Stimulated activated CD8-positive, alpha-beta memory T cell treated with anti-CD3 and anti-CD28 coated beads, Interleukin-7, amount 100 ng/mL, for 48 hours (primary cell): ENCODE results near the gene PI4KA.

Experiments used
- DNase-seq, 2 donors: peaks; one replicate each; pipeline ENCODE4 v3.0.0-alpha.2; 2020; ENCODE audit warnings: low read depth in 1 of 2; ENCODE audit errors: extremely low read depth in 1 of 2

PI4KA gene

GRCh38 chr22:20818471-20818870 is 40.1 kb downstream of the PI4KA start:
- DNase-seq, result no peak

GRCh38 chr22:20816559-20816958 is 42.1 kb downstream of the PI4KA start:
- DNase-seq, result no peak

DNA sequence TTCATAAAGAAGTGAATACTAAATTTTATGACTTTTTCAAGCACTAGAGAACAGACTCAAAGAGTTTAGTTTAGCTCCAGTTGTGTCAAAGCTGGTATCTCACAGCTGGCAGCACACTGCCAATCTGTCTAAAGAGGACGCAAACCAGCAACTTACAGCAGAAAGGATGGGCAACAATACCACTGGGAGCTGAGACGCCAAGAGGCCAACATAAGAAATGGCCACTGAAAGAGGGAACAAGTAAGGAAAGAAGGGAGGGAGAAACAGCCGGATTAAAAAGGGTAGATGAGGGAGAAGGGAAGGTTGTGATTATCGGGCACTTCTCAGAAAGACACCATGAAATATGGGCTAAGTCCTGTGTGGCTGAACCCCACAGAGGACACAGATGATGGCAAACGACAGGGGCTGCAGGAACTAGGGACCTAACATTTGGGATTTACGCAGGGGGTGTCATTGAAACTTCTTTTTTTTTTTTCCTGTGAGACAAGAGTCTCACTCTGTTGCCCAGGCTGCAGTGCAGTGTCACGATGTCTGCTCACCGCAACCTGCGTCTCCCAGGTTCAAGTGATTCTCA is 43.0 kb downstream of the PI4KA start:
- no peak for DNase-seq

DNA sequence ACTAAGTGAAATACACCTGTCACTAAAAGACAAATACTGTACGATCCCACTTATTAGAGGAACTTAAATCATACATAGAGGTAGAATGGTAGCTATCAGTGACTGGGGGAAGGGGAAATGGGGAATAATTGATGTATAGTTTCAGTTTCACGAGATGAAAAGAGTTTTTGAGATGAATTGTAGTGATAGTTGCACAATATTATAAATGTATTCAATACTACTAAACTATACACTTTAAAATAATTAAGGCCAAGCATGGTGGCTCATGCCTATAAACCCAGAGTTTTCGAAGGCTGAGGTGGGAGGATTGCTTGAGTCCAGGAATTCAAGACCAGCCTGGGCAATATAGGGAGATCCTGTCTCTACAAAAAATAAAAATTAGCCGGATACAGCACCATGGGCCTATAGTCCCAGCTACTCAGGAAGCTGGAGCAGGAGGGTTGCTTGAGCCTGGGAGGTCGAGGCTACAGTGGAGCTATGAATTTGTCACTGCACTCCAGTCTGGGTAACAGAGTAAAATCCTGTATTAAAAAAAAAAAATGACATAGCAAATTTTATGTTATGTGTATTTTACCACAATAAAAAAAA is 44.3 kb downstream of the PI4KA start:
- no peak for DNase-seq

DNA sequence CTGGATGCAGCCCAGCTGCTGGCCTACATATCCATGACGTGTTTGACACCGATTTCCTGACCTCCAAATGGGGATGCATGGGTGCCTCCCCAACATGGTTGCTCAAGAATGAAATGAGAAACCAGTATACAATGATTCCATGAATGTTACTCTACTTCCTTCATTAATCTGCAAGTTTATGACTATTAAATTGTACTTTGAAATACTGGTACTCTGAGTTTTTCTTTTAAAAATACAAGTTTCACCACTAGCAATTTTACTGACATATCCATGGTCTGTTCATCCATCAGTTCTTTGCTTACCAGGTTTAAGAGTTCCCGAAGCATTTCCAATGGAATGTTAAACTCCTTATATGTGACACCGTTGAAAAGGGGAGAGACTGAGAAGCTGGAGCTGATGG is 45.6 kb downstream of the PI4KA start:
- no peak for DNase-seq

- no peak for DNase-seq
These were observed 46.5 kb downstream of the PI4KA start for GRCh38 chr22:20811971-20812660.

DNA sequence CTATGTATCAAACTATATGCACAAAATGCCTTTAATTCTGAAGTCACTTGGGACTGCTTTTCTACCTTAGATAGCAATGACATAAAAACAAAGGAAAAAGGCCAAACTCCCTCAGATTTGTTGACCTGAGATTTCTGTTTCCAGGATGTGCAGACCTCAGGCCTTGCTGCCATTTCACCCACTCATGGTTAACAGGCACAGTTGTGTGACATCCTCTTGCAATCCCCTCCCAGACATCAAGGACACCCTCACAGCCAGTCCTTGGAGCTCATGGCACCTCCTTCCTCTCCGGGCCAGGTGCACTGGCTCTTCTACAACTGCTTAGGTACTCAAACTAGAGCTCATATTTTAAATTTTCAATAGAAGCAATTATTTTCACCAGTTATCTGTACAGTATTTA is 47.4 kb downstream of the PI4KA start:
- DNase-seq, result no peak

GRCh38 chr22:20810645-20811044 is 48.0 kb downstream of the PI4KA start:
- peak in 1 of 2 donors; percentile 34 for DNase-seq

GRCh38 chr22:20809538-20810185 is 48.9 kb downstream of the PI4KA start:
- no peak for DNase-seq

DNA sequence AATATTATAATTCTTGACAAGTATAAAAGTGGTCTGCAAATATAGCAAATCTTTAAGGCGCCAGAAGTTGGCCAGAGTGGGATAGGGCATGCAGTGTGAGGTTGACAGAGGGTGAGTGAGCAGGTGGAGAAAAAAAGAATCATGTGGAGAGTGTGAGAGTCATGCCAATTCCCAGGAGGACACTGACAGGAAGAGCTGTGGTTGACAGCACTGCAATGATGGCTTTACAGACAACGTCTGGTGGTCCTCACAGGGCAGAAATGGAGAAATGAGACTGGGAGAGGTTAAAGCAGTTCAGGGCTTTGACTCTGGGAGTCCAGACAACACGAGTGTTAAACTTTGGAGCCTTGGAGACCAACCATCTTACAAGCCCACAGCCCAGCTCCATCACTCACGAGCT is 49.8 kb downstream of the PI4KA start:
- DNase-seq, result no peak

DNA sequence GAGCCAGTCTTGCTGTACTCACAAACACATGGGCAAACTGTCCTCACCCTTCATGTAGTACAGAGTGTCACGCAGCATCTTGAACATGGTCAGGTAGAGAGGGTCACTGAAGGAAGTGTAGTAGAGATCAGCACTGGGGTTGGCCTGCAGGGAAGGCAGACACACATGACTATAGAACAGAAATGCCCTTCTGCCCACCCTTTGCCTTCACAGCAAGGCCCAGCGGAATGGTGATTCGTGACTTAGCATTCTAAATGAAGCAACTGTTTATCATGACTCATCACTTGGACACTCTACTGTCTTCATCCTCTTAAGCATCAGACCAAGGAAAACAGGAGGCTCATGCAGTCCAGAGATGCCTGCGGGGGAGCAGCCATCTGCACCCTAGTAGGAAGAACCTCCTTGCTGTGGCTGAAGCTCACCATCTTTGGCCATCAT is 51.3 kb downstream of the PI4KA start:
- DNase-seq, result no peak

DNA sequence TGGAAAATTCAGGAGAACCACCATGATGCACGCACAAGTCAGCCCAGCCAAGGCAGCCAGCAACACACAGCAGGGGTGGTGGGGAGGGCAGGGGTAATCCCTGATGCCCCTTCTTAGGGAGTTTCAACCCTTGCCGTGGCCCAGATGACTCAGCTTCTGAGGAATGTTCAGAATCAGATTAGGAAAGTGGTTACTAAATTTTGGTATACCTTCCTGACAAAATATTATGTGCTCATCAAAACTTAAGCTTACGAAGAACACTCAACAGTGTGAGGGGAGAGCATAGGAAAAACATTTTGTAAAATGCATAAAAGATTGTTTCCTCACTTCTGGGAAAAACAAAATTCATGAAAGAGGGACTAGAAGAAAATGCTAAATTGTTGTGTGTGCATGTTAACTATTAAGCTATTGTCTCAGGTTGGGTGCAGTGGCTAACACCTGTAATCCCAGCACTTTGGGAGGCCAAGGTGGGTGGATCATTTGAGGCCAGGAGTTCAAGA is 52.6 kb downstream of the PI4KA start:
- peak in 1 of 2 donors; percentile 29 for DNase-seq

GRCh38 chr22:20804650-20805049 is 54.0 kb downstream of the PI4KA start:
- no peak for DNase-seq

DNA sequence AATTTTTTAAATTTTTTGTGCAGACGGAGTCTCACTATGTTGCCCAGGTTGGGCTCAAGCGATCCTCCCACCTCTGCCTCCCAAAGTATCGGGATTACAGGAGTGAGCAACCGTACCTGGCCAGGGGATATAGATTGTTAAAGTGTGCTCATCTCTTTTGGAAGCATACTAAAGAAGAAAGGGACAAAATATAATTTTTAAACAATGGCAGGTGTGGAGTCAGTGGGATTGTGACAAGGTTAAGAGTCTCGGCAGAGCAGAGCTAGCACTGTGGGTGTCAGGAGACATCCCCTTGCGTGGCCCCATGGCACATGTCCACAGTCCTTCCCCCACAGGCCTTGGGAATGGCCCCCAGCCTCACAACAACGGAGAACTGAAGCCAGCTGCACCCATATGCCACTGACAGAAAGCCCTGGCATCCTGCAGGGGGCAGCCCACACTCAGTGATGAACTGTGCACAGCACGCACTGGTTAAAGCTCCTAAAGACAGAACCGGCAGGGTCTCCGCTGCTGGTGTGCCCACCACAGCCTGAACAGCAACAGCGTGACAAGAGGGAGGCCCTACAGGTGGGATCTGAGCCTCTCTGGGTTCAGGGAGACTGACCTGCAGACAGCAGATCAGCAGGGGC is 54.8 kb downstream of the PI4KA start:
- peak in 1 of 2 donors; percentile 8 for DNase-seq

GRCh38 chr22:20802922-20803553 is 55.6 kb downstream of the PI4KA start:
- no peak for DNase-seq

DNA sequence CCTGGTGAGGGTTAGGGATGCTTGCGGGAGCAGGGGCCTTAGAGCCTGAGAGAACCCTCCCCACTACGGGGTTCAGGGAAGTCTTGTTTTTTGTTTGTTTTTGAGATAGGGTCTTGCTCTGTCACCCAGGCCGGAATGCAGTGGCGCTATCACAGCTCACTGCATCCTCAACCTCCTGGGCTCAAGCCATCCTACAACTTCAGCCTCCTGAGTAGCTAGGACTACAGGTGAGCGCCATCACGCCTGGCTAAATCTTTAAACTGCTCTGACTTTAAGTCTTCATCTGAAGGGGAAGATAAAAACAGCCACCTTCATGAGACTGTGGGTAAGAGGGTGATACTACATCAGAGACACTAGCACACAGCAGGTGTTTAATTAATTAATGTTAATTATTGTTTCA is 56.2 kb downstream of the PI4KA start:
- no peak for DNase-seq

- no peak for DNase-seq
These were observed 59.2 kb downstream of the PI4KA start for GRCh38 chr22:20799449-20799848.

GRCh38 chr22:20798974-20799373 is 59.6 kb downstream of the PI4KA start:
- no peak for DNase-seq

GRCh38 chr22:20798218-20798617 is 60.4 kb downstream of the PI4KA start:
- no peak for DNase-seq

- DNase-seq, result no peak
These were observed 61.9 kb downstream of the PI4KA start for GRCh38 chr22:20796731-20797130.
